K562 (cell line): ENCODE data around the gene ETV3L. TPM values are rescaled to one million over a fixed set of nuclear protein-coding genes. Genes with fewer than 3 reads are reported as not detected.

ENCODE experiments used
- ATAC-seq: fragments of 200-7000 bp; cut with Tn5 transposase; 3 replicates; pipeline ENCODE4 v1.9.1; 2020; ENCODE audit warnings: moderate library complexity
- BruUV-seq: library from RNA; stranded (reverse); fragments of 400-500 nt; replicated peaks from 2 replicates; lab custom pipeline; 2021; lab: Mats Ljungman, UMichigan
- CTCF ChIA-PET: fragments of 300-600 bp; formaldehyde crosslinking; extraction: SDS; loops from one replicate; lab custom pipeline; 2021; ENCODE audit warnings: low intra/inter-chr PET ratio; lab: Yijun Ruan, JAX
- POLR2A ChIA-PET: fragments of 300-600, 350-650 bp; sonication (Branson Sonifier 250); formaldehyde crosslinking; extraction: SDS; loops from one replicate; lab custom pipeline; 2021; ENCODE audit warnings: antibody characterized with exemption, inconsistent platforms; lab: Yijun Ruan, JAX
- DNase-seq, 4 experiments: peaks; one replicate each; pipeline versions ENCODE4 v3.0.0 to v3.0.0-alpha.2; 2011 to 2018; ENCODE audit warnings: low spot score in 3 of 4, mixed read lengths in 3 of 4; ENCODE audit errors: extremely low read depth in 1 of 4
- FAIRE-seq: peaks from 2 replicates; lab custom pipeline; 2011; peaks lifted over from hg19 to GRCh38; lab: Jason Lieb, UNC
- H2AFZ ChIP-seq: 2 replicates; pipeline ENCODE4 v1.6.0; 2011; ENCODE audit warnings: low read depth, low read length, control low read depth, inconsistent platforms
- H3K27ac ChIP-seq: fragments of 200-600 bp; 3 replicates; pipeline ENCODE4 v1.8.0; 2011; ENCODE audit warnings: low read depth, mild to moderate bottlenecking, control low read depth, inconsistent platforms, low read length, moderate library complexity, mixed read lengths; ENCODE audit errors: extremely low read depth
- H3K27me3 ChIP-seq, 2 experiments: fragments of 300-600 bp in 1 of 2; 2 replicates in 1 of 2; 3 replicates in 1 of 2; pipeline versions ENCODE4 v1.6.0 to v1.8.0; 2011; ENCODE audit warnings: inconsistent platforms in 2 of 2, low read length in 2 of 2, mild to moderate bottlenecking in 1 of 2, mixed read lengths in 1 of 2, moderate library complexity in 1 of 2; ENCODE audit not compliant: control insufficient read depth in 2 of 2, insufficient read depth in 2 of 2
- H3K36me3 ChIP-seq: fragments of 300-600 bp; 3 replicates; pipeline ENCODE4 v1.8.0; 2011; ENCODE audit warnings: mild to moderate bottlenecking, low read length, inconsistent platforms; ENCODE audit not compliant: control insufficient read depth, insufficient read depth
- H3K4me1 ChIP-seq, 2 experiments: fragments of 200-600 bp in 1 of 2; replicated peaks in 1 of 2; 2 replicates in 1 of 2; 3 replicates in 1 of 2; pipeline versions ENCODE4 v1.5.1 to v1.8.0; 2011; ENCODE audit warnings: inconsistent platforms in 2 of 2, low read length in 2 of 2, mild to moderate bottlenecking in 1 of 2, mixed read lengths in 1 of 2, moderate library complexity in 1 of 2; ENCODE audit not compliant: control insufficient read depth in 2 of 2, insufficient read depth in 2 of 2
- H3K4me2 ChIP-seq: 2 replicates; pipeline ENCODE4 v1.6.1; 2011; ENCODE audit warnings: low read length, control low read depth, inconsistent platforms, mixed read lengths; ENCODE audit not compliant: insufficient read depth
- H3K4me3 ChIP-seq: fragments of 200-600 bp; sonication (generic), shearing (Covaris generic); 2 replicates; pipeline ENCODE4 v1.5.1; 2016; ENCODE audit warnings: control low read depth, inconsistent platforms
- H3K79me2 ChIP-seq: fragments of 200-600 bp; 3 replicates; pipeline ENCODE4 v1.8.0; 2011; ENCODE audit warnings: low read length, inconsistent platforms; ENCODE audit not compliant: control insufficient read depth, insufficient read depth
- H3K9ac ChIP-seq, 2 experiments: 2 replicates each; pipeline versions ENCODE4 v1.6.0 to v1.6.1; 2011; ENCODE audit warnings: low read depth in 2 of 2, low read length in 2 of 2, control low read depth in 1 of 2, inconsistent platforms in 1 of 2, mild to moderate bottlenecking in 1 of 2, mixed read lengths in 1 of 2; ENCODE audit not compliant: insufficient read depth in 1 of 2
- H3K9me1 ChIP-seq: one replicate; pipeline ENCODE4 v1.6.0; 2011; ENCODE audit warnings: inconsistent platforms, mild to moderate bottlenecking, low read length, moderate library complexity; ENCODE audit not compliant: control insufficient read depth, insufficient read depth
- H3K9me3 ChIP-seq: replicated peaks from 2 replicates; pipeline ENCODE4 v1.5.1; 2011; ENCODE audit warnings: low read depth, low read length, inconsistent platforms; ENCODE audit not compliant: control insufficient read depth, insufficient read depth
- H4K20me1 ChIP-seq: replicated peaks from 2 replicates; pipeline ENCODE4 v1.6.1; 2011; ENCODE audit warnings: low read length, inconsistent platforms, mixed read lengths; ENCODE audit not compliant: control insufficient read depth, insufficient read depth
- CBX2 ChIP-seq: fragments of 200-600 bp; sonication (generic); IDR thresholded peaks from one replicate; pipeline ENCODE4 v1.6.1; 2012; ENCODE audit warnings: mild to moderate bottlenecking, low read length, inconsistent platforms; ENCODE audit not compliant: insufficient read depth, poor library complexity, severe bottlenecking
- COPS2 ChIP-seq: fragments of 450-650 bp; conservative IDR thresholded peaks from 2 replicates; pipeline ENCODE4 v1.6.1; 2016; ENCODE audit warnings: mild to moderate bottlenecking, moderate library complexity
- EGR1 ChIP-seq: fragments of 450-650 bp; conservative IDR thresholded peaks from 2 replicates; pipeline ENCODE4 v1.6.1; 2017; ENCODE audit warnings: mild to moderate bottlenecking
- FOXM1 ChIP-seq, 2 experiments: fragments of 450-650 bp in 1 of 2; sonication (generic) in 1 of 2; formaldehyde crosslinking in 1 of 2; IDR thresholded peaks; 2 replicates each; pipeline versions ENCODE4 v1.6.1 to v1.9.0; 2017 to 2022; ENCODE audit warnings: low read depth in 2 of 2, mild to moderate bottlenecking in 2 of 2, missing genetic modification reagents in 1 of 2, moderate library complexity in 1 of 2
- HIVEP1 ChIP-seq: fragments of 250-450 bp; sonication (Bioruptor Pico); IDR thresholded peaks from 2 replicates; pipeline ENCODE4 v1.4.0; 2020; ENCODE audit warnings: mild to moderate bottlenecking
- LCOR ChIP-seq: sonication (generic); formaldehyde crosslinking; IDR thresholded peaks from 2 replicates; pipeline ENCODE4 v1.8.0; 2022; ENCODE audit warnings: mild to moderate bottlenecking, missing genetic modification reagents
- NCOA2 ChIP-seq, 2 experiments: fragments of 450-650 bp; IDR thresholded peaks; 2 replicates each; pipeline ENCODE4 v1.6.1; 2018; ENCODE audit warnings: mild to moderate bottlenecking in 2 of 2, moderate library complexity in 1 of 2; ENCODE audit not compliant: partially characterized antibody in 2 of 2
- SMARCE1 ChIP-seq: fragments of 450-650 bp; IDR thresholded peaks from 2 replicates; pipeline ENCODE4 v1.7.1; 2016; ENCODE audit warnings: mild to moderate bottlenecking
- ZNF121 ChIP-seq: sonication (generic); formaldehyde crosslinking; conservative IDR thresholded peaks from 2 replicates; pipeline ENCODE4 v1.8.0; 2022; ENCODE audit warnings: missing genetic modification reagents
- ZNF146 ChIP-seq: IDR thresholded peaks from one replicate; pipeline ENCODE4 v1.6.1; 2018; ENCODE audit warnings: missing compliant biosample characterization; ENCODE audit not compliant: unreplicated experiment
- ZNF57 ChIP-seq: fragments of 450-650 bp; formaldehyde crosslinking; IDR thresholded peaks from 2 replicates; pipeline ENCODE4 v1.4.0; 2020; ENCODE audit warnings: mild to moderate bottlenecking, moderate library complexity
- ZNF766 ChIP-seq: fragments of 200-800 bp; sonication (Bioruptor generic); conservative IDR thresholded peaks from 2 replicates; pipeline ENCODE4 v1.6.1; 2016; ENCODE audit warnings: missing genetic modification characterization, missing compliant biosample characterization
- WGBS: fragments of 100-300 bp; shearing (Covaris generic); methylation state at CpG from one replicate; pipeline ENCODE4 v1.1.6; 2016; ENCODE audit warnings: low coverage, mixed read lengths; ENCODE audit not compliant: insufficient coverage; ENCODE audit errors: missing lambda C conversion rate; 5-methylcytosine and 5-hydroxymethylcytosine counted together
- in situ Hi-C: fragments of 300-500 bp; cut with MboI; formaldehyde crosslinking; loops from 4 replicates; pipeline ENCODE4 v1.15.0; 2018; ENCODE audit warnings: inconsistent platforms, mixed read lengths
- intact Hi-C: fragments of 100-400 bp; cut with micrococcal nuclease; formaldehyde crosslinking; loops from 2 replicates; pipeline ENCODE4 v1.14.2; 2022
- polyA plus RNA-seq, 8 experiments: library from polyadenylated mRNA; depleted of rRNA in 4 of 8; stranded (reverse) in 5 of 8; unstranded in 3 of 8; fragments of >200 nt; fragmentation: Nextera tagmentation in 2 of 8; fragmentation: Illumina TruSeq in 1 of 8; extraction: Ambion mirVana in 2 of 8; extraction: Trizol in 1 of 8; gene quantifications; 2 replicates each; pipeline versions ENCODE4 v1.2.1 to v1.2.3, GENCODE V29; 2011 to 2014; ENCODE audit warnings: inconsistent platforms in 1 of 8, missing spikeins in 1 of 8
- total RNA-seq, 7 experiments: library from RNA; depleted of rRNA in 6 of 7; stranded (reverse); fragments of >200 nt in 6 of 7; fragmentation: Illumina TruSeq in 2 of 7; extraction: Trizol in 2 of 7; gene quantifications; 2 replicates each; pipeline versions ENCODE4 v1.2.1 to v1.2.3, GENCODE V29; 2011 to 2021; ENCODE audit warnings: low replicate concordance in 1 of 7
- TF ChIP-seq, protein P1 (sequence below): fragments of 250-450 bp; sonication (Bioruptor Pico); IDR thresholded peaks from 2 replicates; pipeline ENCODE4 v1.8.0; 2021; ENCODE audit warnings: borderline replicate concordance, mild to moderate bottlenecking, moderate library complexity; ENCODE audit not compliant: poor library complexity, severe bottlenecking

Gene ETV3L
- total and polyA plus RNA-seq, 9 of the 15 experiments (the other 6 are each of a cell fraction or from before 2014, with no cell fraction given), result not detected

DNA sequence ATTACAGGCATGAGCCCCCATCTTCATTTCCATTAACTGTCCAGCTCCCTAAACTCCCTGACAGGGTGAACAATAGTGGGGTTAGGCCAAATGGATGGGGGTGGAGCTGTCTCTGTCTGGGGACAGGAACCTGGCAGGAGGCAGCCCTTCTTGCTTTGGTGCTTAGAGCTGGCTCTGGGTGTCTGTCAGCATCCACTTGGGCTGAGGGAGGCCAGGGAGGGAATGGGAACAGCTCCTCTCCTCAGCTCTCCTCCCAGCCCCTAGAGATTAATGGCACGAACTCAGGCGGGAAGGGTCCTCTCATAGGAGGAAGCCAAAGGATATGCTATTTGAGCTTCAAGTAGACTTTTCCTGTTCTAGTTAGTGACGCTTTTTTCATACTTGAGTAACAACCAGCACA, 11.1 kb upstream of the ETV3L start (continued):
- TF ChIP-seq ZNF146 (CRISPR knock-in tag) (no peak), NCOA2 (IDR thresholded peaks at IDR 0.05; ENCODE audit: partially characterized antibody in 2 of 2) (no peak), ZNF57 (CRISPR knock-in tag) (no peak), FOXM1 (IDR thresholded peaks at IDR 0.05; ENCODE audit: low read depth) (no peak), FOXM1 (CRISPR knock-in tag; IDR thresholded peaks at IDR 0.05; ENCODE audit: low read depth) (no peak), CBX2 (no peak), COPS2 (no peak), ZNF121 (CRISPR knock-in tag) (no peak), HIVEP1 (CRISPR knock-in tag) (no peak), SMARCE1 (no peak), LCOR (CRISPR knock-in tag) (no peak)

DNA sequence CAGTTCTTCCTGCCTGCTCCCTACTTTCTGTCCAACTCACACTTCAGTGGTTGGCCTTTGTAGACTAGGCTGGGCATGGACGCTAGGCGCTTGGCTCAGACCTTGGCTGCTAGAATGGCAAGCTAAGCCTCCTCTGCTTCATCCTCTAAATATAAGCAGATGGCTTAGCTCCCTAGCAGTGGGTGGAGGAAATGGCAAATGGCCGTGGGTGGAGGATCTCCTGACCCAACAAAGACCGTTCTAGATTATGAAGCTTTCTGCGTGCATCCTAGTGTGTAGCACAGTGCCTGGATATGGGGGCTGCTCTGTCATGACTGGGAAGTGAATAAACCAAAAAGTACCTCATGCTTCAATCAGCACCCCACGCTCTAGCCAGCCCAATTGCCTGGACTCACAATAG, 10.4 kb upstream of the ETV3L start:
- Histone ChIP-seq H3K36me3 (no peaks in the 10 kb centered on the region), H3K27ac (no peak overlapping the region), H3K4me3 (no peak overlapping the region), H3K9me1 (no peaks in the 10 kb centered on the region), H2AFZ (no peak overlapping the region), H4K20me1 (0 out of 2 replicates have a peak, but pooled peaks cover 12% of the 10 kb centered on the region), H3K4me1 (peaks cover 0 to 12% of the 10 kb centered on the region in 2 experiments; a peak in 3 of 5 replicates), H3K4me2 (no peak overlapping the region), H3K27me3 (peaks cover 78 to 94% of the 10 kb centered on the region in 2 experiments), H3K79me2 (no peaks in the 10 kb centered on the region), H3K9me3 (no peaks in the 10 kb centered on the region), H3K9ac (no peak overlapping the region)
- no peak for FAIRE-seq
- intact Hi-C loops, result no loop called here
- no peak for DNase-seq
- in situ Hi-C loops, result no loop called here
- 1% methylated on average over 6 of the region's 6 CpGs for WGBS
- ChIA-PET POLR2A (interaction anchor here (0.9 to 1.5 kb wide), 2 partner anchors 27 to 41 kb away, joined by 3 to 4 read pairs; no protein-coding TSS in a partner anchor), CTCF (no interaction called here)
- ATAC-seq, result no peak
- 0 out of 2 replicates have a peak, but pooled peaks have one; percentile 21 for TF ChIP-seq EGR1
- TF ChIP-seq ZNF766 (CRISPR knock-in tag), result no peak
- TF ChIP-seq, protein P1, sequence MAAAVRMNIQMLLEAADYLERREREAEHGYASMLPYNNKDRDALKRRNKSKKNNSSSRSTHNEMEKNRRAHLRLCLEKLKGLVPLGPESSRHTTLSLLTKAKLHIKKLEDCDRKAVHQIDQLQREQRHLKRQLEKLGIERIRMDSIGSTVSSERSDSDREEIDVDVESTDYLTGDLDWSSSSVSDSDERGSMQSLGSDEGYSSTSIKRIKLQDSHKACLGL (CRISPR knock-in tag), result no peak
- BruUV-seq, result no TSS peak
